Epithelial cell of proximal tubule (primary cell): ENCODE results near the gene DCUN1D2. TPM values are rescaled to one million over a fixed set of nuclear protein-coding genes. Genes with fewer than 3 reads are reported as not detected.

Experiments used
- DNase-seq: peaks from one replicate; pipeline ENCODE4 v3.0.0-alpha.2; 2011; ENCODE audit warnings: low read depth
- H3K4me3 ChIP-seq: 2 replicates; pipeline ENCODE4 v1.5.1; 2011; ENCODE audit warnings: low read depth, mild to moderate bottlenecking, low read length
- CTCF ChIP-seq: conservative IDR thresholded peaks from 2 replicates; pipeline ENCODE4 v1.5.1; 2012; ENCODE audit warnings: low read depth, mild to moderate bottlenecking, low read length
- total RNA-seq: library from RNA; depleted of rRNA; stranded (reverse); fragments of >200 nt; gene quantifications from 2 replicates; pipeline ENCODE4 v1.2.3, GENCODE V29; 2015

Gene DCUN1D2
- total RNA-seq, 1 donor from 2014 or later, result 8.7 TPM

- DNase-seq, result no peak
- TF ChIP-seq CTCF, result no peak
- H3K4me3 ChIP-seq, result no peak overlapping the region
These were observed 83.4 kb downstream of the DCUN1D2 start for GRCh38 chr13:113407103-113407530.

GRCh38 chr13:113406321-113407102 is 84.0 kb downstream of the DCUN1D2 start:
- no peak for TF ChIP-seq CTCF
- DNase-seq, result no peak
- H3K4me3 ChIP-seq, result no peak overlapping the region

Other genes with a start within 250 kb of the DCUN1D2 start
- gene LAMP1, start 193.5 kb downstream of the DCUN1D2 start, total RNA-seq, result 192 and 195 TPM in 2 replicates
- 1.1 and 3.5 TPM in 2 replicates for gene GRTP1, start 126.6 kb downstream of the DCUN1D2 start, total RNA-seq
- 2.2 and 3.3 TPM in 2 replicates for gene ADPRHL1, start 37.2 kb downstream of the DCUN1D2 start, total RNA-seq
- 105 and 111 TPM in 2 replicates for gene TFDP1, start 94.0 kb upstream of the DCUN1D2 start, total RNA-seq
- not detected in 2 replicates for gene ATP4B, start 167.5 kb upstream of the DCUN1D2 start, total RNA-seq
- 0.06 TPM in 1 of 2 replicates, not detected in the other for gene GRK1, start 176.5 kb upstream of the DCUN1D2 start, total RNA-seq